ENCODE results near the gene HIGD1B. TPM values are rescaled to one million over a fixed set of nuclear protein-coding genes. Genes with fewer than 3 reads are reported as not detected.

HIGD1B gene
- total and polyA plus RNA-seq, 2 donors (not counting 1 experiment from before 2014, with no cell fraction given): not detected

GRCh38 chr17:44865931-44866330 is 18.2 kb downstream of the HIGD1B start:
- H3K36me3 ChIP-seq (replicated peaks in 1 of 2; ENCODE audit: control extremely low read depth in 1 of 2, control insufficient read depth in 1 of 2, extremely low read depth in 1 of 2, insufficient read depth in 2 of 2, low read length in 1 of 2): peaks cover 5 to 79% of the 10 kb centered on the region in 2 experiments
- H2AFZ ChIP-seq (ENCODE audit: insufficient read depth, low read depth, low read length, poor library complexity, severe bottlenecking): no peak overlapping the region
- no peak overlapping the region for H3K27ac ChIP-seq (ENCODE audit: low read length in 2 of 2)
- TF ChIP-seq CTCF (IDR thresholded peaks at IDR 0.05) (no peak), EZH2 (IDR thresholded peaks at IDR 0.05; ENCODE audit: borderline replicate concordance, insufficient read depth, low read depth, low read length, poor library complexity, severe bottlenecking) (no peak)
- H3K4me2 ChIP-seq (replicated peaks; ENCODE audit: low read depth, low read length, poor library complexity, severe bottlenecking): no peak overlapping the region
- ChIA-PET POLR2A (no interaction called here), CTCF (interaction anchor here (0.6 to 9.7 kb wide), 9 partner anchors 9 to 895 kb away, joined by 3 to 208 read pairs (median 5); partner anchors contain the start of gene EFTUD2)
- H3K9ac ChIP-seq (ENCODE audit: low read length): no peak overlapping the region
- no peak overlapping the region for H3K4me3 ChIP-seq (ENCODE audit: control extremely low read depth in 1 of 5, extremely low read depth in 1 of 5, insufficient read depth in 1 of 5, low read depth in 2 of 5, low read length in 4 of 5)
- Mint-ChIP-seq H3K4me3 (no peak overlapping the region), H3K4me1 (no peaks in the 10 kb centered on the region), H3K27me3 (no peaks in the 10 kb centered on the region), H3K27ac (no peak overlapping the region), H3K9me3 (ENCODE audit: insufficient read depth) (no peaks in the 10 kb centered on the region)
- H4K20me1 ChIP-seq (ENCODE audit: control insufficient read depth, insufficient read depth, low read length, poor library complexity, severe bottlenecking): peaks cover 5% of the 10 kb centered on the region
- no peaks in the 10 kb centered on the region for H3K4me1 ChIP-seq (ENCODE audit: control insufficient read depth in 2 of 2, insufficient read depth in 2 of 2, low read length in 2 of 2)
- ATAC-seq (ENCODE audit: low read depth) (no peak), DNase-seq (no peak)
- H3K27me3 ChIP-seq (replicated peaks in 1 of 4; ENCODE audit: control extremely low read depth in 1 of 4, control insufficient read depth in 3 of 4, insufficient read depth in 4 of 4, low read length in 3 of 4): no peaks in the 10 kb centered on the region
- H3K79me2 ChIP-seq (ENCODE audit: control insufficient read depth, insufficient read depth, low read length): no peaks in the 10 kb centered on the region
- intact Hi-C loops (cut with micrococcal nuclease): loop anchor here (1.0 kb wide), 2 partner anchors 87 to 91 kb away; no protein-coding TSS in a partner anchor
- 97% methylated on average over 6 of the region's 6 CpGs for WGBS (ENCODE audit: insufficient coverage)
- H3K9me3 ChIP-seq (ENCODE audit: control extremely low read depth in 1 of 3, control insufficient read depth in 2 of 3, insufficient read depth in 1 of 3, low read length in 2 of 3): no peaks in the 10 kb centered on the region

DNA sequence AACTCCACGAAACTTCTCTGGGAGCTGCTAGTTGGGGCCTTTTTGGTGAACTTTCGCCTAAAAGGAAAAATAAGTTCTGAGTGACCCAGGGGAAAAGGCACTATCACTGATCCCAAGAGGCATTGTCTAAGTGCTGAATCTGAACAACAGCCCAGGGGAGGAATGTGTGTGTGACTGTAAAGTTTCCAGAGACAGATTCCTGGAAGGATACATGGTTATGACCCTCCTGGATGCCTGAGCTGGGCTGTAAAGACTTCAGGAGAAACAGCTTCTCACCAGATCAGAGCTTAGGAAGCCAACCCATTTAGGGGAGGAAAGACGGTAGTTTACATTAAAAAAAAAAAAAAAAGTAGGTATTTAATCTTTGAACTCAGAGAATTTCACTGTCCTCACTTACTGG is 20.2 kb downstream of the HIGD1B start:
- Mint-ChIP-seq H3K27ac (no peak overlapping the region), H3K9me3 (ENCODE audit: insufficient read depth) (no peaks in the 10 kb centered on the region), H3K27me3 (no peaks in the 10 kb centered on the region), H3K4me3 (no peak overlapping the region), H3K4me1 (no peaks in the 10 kb centered on the region)
- Histone ChIP-seq H3K9ac (ENCODE audit: low read length) (no peak overlapping the region), H3K4me3 (ENCODE audit: control extremely low read depth in 1 of 5, extremely low read depth in 1 of 5, insufficient read depth in 1 of 5, low read depth in 2 of 5, low read length in 4 of 5) (no peak overlapping the region), H3K36me3 (replicated peaks in 1 of 2; ENCODE audit: control extremely low read depth in 1 of 2, control insufficient read depth in 1 of 2, extremely low read depth in 1 of 2, insufficient read depth in 2 of 2, low read length in 1 of 2) (peaks cover 10 to 79% of the 10 kb centered on the region in 2 experiments), H3K4me2 (replicated peaks; ENCODE audit: low read depth, low read length, poor library complexity, severe bottlenecking) (no peak overlapping the region), H3K27me3 (replicated peaks in 1 of 4; ENCODE audit: control extremely low read depth in 1 of 4, control insufficient read depth in 3 of 4, insufficient read depth in 4 of 4, low read length in 3 of 4) (no peaks in the 10 kb centered on the region), H2AFZ (ENCODE audit: insufficient read depth, low read depth, low read length, poor library complexity, severe bottlenecking) (no peak overlapping the region), H3K27ac (ENCODE audit: low read length in 2 of 2) (no peak overlapping the region), H3K4me1 (ENCODE audit: control insufficient read depth in 2 of 2, insufficient read depth in 2 of 2, low read length in 2 of 2) (no peaks in the 10 kb centered on the region), H3K9me3 (ENCODE audit: control extremely low read depth in 1 of 3, control insufficient read depth in 2 of 3, insufficient read depth in 1 of 3, low read length in 2 of 3) (no peaks in the 10 kb centered on the region), H3K79me2 (ENCODE audit: control insufficient read depth, insufficient read depth, low read length) (no peaks in the 10 kb centered on the region), H4K20me1 (ENCODE audit: control insufficient read depth, insufficient read depth, low read length, poor library complexity, severe bottlenecking) (peaks cover 5% of the 10 kb centered on the region)
- intact Hi-C loops (cut with micrococcal nuclease): no loop called here
- TF ChIP-seq CTCF (IDR thresholded peaks at IDR 0.05) (no peak), EZH2 (IDR thresholded peaks at IDR 0.05; ENCODE audit: borderline replicate concordance, insufficient read depth, low read depth, low read length, poor library complexity, severe bottlenecking) (no peak)
- ATAC-seq (ENCODE audit: low read depth): no peak
- POLR2A ChIA-PET: interaction anchor here (0.7 kb wide), 2 partner anchors 89 to 669 kb away, joined by 7 read pairs; no protein-coding TSS in a partner anchor
- CTCF ChIA-PET: interaction anchor here (1.2 to 9.7 kb wide), 5 partner anchors 10 to 334 kb away, joined by 4 to 208 read pairs (median 6); no protein-coding TSS in a partner anchor
- WGBS (ENCODE audit: insufficient coverage): 100% methylated on average over 2 of the region's 3 CpGs
- no peak for DNase-seq

All from B cell (primary cell).